GM19455 (cell line): ENCODE results near the gene GUCY2D.

Experiments
- ATAC-seq: cut with Tn5 transposase; IDR thresholded peaks from one replicate; pipeline ENCODE4 v1.9.1; 2021; ENCODE audit not compliant: unreplicated experiment

GUCY2D gene

DNA sequence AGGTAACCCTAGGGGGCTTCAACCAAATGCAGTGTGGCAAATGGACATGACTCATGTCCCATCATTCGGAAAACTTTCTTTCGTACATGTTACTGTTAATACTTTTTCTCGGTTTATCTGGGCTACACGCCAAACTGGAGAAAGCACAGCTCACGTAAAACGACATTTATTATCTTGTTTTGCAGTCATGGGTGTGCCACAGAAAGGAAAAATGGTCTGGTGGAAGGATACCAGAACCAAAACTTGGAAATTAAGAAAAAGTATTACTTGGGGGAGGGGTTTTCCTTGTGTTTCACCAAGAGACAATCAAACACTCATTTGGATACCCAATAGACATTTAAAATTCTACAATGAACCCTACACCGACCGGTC lies 60.0 kb downstream of the GUCY2D start:
- no peak for ATAC-seq

GRCh38 chr17:8062807-8063483 lies 60.5 kb downstream of the GUCY2D start:
- ATAC-seq: no peak

GRCh38 chr17:8063761-8064534 lies 61.5 kb downstream of the GUCY2D start:
- no peak for ATAC-seq

DNA sequence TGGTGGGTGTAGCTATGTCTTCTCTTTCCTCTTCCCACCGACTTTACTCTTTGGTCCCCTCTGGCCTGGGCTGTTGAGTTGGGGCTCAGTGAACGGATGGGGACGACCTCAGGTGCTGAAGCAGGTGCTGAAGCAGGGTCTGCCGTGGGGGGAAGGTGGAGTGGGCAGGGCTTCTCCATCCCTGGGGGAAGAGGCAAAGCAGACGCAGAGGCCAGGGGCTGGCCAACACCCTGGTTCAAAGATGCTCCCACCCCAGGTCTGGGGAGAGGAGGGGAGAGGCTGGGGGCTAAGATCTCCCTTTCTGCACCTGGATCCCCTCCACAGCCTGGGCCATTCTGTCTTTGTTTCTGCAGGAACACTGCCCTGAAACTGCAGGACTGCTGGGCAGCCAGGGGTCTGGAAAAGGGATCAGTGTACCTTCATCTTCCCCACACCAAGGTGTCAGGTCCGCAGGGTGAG lies 62.2 kb downstream of the GUCY2D start:
- ATAC-seq: no peak

- ATAC-seq: no peak
These were observed 64.7 kb downstream of the GUCY2D start for GRCh38 chr17:8066841-8067775.

GRCh38 chr17:8067806-8068205 lies 65.4 kb downstream of the GUCY2D start:
- no peak for ATAC-seq

DNA sequence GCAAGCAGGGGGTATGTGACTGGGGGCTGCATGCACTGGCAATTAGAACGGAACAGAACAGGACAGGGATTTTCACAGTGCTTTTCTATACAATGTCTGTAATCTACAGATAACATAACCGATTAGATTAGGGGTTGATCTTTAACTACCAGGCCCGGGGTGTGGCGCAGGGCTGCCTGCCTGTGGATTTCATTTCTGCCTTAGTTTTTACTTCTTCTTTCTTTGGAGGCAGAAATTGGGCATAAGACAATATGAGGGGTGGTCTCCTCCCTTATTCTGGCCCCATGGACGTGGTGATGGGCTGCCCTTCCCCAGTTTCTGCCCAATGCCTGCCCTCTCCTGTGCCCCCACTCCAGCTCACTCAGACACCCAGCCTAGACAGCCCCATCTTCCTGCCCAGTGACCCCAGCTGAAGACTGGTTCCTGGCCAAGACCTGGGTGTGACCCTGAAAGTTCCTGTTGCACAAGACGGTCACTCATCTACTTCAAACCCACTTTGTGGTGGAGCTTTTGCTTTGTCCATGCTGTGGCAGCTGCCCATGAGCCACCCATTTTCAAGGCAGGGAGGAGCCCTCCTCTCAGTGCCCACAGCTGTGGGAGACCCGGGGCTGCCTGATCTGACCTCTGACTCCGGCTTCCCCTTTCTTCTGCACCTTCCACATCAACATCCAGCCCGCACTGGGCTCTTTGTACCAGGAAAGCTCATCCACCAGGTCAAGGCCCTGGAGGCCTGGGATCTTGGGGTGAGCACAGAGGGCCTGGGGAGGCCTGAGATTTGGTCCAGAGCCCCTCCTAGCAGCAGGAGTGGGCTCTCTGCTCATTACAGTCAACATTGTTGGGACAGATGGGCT lies 66.5 kb downstream of the GUCY2D start:
- ATAC-seq: no peak

- no peak for ATAC-seq
These were observed 67.1 kb downstream of the GUCY2D start for GRCh38 chr17:8069587-8069860.
